ENCODE results near the gene AATK.

AATK gene

GRCh38 chr17:81181811-81182185, 15.8 kb upstream of the AATK start:
- no peak for DNase-seq

DNA sequence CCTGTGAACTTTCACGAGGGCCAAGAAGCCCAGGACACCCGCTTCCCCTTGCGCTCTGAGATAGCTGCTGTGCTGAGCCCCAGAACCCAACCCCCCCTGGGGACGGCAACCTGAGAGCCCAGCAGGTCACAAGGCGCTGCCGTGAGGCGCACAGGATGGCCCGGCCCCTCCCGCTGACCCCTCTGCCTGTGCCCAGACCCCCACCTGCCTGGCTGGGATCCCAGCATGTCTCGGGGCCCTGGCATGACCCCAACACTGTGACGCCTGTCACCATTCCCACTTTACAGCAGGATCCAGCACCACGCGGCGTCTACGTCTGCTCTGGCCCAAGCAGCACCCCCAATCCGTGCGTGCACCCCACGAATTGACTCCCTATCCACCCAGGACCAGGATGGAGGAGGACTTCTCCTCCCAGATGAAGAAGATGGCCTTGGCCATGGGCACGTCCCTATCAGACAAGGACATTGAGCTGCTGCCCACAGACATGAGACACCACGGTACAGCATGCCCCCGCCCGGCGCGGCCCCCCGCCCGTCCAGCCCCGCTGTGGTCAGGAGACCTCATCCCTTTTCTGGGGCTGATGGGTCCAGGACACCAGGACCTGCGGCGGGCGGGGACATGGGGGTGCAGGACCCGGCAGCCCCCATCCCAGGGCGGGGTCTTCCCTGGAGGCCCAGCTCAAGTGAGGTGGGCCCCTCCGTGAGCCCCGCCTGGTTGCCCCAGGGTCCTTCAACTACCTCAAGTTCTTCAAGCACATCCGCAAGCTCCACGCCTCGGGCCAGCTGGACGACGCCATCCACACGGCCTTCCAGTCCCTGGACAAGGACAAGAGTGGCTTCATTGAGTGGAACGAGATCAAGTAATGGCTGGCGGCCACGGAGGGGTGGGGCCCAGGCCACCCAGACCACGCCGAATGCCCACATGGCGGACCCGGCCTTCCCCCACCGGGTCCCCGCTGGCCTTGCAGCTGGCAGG, 15.1 kb upstream of the AATK start:
- DNase-seq, result no peak

- no peak for DNase-seq
Observed at GRCh38 chr17:81179861-81180260, 13.8 kb upstream of the AATK start.

DNA sequence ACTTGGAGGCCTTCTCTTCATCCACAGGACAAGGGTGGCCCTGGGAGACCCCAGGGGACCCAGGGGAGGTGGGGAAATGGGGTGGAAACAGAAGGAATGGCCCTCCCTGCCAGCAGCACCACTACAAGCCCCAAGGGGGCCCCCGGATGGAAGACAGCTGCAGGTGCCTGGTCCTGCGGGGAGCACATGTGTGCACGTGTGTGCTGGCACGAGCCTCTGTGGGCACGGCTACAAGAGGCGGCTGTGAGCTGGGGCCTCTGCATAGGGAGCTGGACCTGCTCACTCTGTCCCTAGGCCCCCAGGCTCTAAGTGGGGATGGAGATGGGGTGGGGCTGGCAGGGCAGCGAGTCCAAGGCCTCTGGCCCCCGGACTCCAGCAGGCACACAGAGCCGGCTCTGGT, 13.2 kb upstream of the AATK start:
- no peak for DNase-seq

DNA sequence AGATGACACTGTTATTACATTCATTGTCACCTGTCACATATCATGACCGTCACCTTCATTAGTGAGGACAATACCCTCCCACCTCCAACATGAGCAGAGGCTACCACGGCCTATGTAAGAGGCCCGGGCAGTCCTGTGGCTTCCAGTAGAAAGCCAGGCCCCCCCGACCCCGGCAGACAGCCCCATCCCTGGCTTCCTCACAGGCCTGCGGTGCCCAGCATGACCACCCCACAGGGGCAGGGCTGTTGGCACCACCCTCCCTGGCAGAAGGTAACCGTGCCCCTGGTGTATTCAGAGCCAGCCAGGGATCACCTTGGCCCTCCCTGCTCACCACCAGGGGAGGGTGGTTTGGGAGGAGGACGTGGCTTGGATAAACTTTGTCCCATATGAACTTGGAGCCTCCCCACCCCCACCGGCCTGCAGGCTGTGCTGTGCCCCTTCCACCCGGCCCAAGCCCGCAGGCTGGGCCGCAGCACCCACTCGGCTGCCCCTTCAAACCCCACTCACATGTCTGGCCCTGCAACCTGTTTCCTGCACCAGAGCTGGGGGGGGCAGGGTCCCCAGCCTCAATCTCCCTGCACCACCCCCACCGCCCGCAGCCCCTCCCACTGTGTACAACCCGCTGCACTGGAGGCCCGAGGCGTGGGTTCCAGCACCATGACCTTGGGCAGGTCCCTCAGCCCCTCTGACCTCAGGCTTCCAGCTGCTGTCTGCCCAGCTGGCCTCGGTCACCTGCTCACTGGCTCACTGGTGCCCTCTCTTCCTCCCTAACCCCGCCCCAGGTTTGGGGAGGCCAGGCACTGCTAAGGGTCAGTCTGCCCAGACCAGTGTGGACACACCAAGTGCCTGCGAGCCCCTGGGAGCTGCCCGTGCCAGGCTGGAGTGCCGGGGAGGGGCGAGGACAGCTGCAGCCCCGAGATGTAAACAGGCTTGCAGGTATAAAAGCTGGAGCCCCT, 12.4 kb upstream of the AATK start:
- DNase-seq, result no peak

DNA sequence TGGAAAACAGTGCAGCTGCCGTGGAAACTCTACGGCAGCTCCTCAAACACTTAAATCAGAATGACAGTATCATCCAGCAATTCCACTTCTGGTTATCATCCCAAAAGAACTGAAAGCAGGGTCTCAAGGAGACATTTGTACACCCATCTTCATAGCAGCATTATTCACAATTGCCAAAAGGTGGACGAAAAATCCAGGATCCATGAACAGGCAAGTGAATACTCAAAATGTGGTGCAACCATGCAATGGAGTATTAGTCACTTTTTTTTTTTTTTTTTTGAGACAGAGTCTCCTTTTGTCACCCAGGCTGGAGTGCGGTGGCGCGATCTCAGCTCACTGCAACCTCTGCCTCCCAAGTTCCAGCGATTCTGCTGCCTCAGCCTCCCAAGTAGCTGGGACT, 10.6 kb upstream of the AATK start:
- no peak for DNase-seq

DNA sequence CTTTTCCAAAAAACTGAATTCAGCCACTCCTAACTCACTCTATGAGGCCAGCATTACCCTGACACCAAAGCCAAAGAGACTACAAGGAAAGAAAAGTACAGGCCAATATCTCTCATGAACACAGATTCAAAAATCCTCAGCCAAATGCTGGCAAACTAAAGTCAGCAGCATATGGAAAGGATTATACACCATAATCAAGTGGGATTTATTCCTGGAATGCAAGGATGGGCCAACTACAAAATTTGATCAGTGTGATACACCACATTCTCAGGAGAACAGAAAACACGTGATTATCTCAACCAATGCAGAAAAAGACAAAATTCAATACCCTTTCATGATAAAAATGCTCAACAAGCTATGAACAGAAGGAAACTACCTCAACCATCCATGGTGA, 7.7 kb upstream of the AATK start:
- no peak for DNase-seq

DNA sequence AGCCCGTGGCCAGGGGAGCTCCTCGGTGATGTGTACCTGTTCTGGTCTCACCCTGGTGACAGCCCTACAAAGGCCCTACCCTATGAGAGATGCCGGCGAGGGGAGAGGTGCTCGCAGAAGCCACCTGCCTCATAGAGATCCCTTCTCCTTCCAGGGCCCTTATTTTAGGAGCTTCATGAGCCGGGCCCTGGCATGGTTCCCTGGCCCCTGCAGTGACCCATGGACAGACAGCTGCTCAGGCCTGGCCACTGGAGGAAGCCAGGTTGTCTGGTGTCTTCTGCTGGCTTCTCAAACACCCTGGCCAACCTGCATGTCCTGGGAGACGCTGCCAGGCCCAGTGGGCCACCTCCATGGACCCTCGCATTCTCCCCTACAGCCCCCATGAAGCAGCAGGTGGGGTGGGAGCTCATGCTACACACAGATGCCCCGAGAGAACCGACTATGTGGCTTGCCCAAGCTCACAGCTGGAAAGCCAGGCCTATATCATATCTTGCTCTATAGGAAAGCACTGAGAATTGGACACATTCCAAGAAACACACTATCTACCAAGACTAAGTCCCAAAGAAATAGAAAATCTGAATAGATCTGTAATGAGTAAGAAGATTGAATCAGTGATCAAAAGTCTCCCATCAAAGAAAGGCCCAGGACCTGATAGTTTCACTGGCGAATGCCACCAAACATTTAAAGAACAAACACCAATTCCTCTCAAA, 7.2 kb upstream of the AATK start:
- no peak for DNase-seq

DNA sequence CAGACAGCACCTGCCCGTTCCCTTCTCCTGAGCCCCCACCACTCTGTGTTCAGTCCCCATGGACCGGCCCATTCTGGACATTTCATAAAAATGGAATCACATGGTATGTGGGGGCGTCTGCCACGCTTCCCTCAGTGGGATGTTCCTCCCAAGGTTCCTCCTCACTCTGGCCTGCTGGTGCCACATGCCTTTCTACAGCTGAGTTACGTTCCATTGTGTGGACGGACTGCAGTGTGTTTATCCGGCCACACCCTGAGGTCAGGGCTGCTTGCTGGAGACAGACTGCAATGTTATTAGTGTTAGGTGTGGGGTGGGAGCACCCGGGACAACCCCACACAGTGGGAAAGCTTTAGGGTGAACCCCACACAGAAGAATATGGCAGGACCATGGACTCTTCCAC, 5.9 kb upstream of the AATK start:
- no peak for DNase-seq

DNA sequence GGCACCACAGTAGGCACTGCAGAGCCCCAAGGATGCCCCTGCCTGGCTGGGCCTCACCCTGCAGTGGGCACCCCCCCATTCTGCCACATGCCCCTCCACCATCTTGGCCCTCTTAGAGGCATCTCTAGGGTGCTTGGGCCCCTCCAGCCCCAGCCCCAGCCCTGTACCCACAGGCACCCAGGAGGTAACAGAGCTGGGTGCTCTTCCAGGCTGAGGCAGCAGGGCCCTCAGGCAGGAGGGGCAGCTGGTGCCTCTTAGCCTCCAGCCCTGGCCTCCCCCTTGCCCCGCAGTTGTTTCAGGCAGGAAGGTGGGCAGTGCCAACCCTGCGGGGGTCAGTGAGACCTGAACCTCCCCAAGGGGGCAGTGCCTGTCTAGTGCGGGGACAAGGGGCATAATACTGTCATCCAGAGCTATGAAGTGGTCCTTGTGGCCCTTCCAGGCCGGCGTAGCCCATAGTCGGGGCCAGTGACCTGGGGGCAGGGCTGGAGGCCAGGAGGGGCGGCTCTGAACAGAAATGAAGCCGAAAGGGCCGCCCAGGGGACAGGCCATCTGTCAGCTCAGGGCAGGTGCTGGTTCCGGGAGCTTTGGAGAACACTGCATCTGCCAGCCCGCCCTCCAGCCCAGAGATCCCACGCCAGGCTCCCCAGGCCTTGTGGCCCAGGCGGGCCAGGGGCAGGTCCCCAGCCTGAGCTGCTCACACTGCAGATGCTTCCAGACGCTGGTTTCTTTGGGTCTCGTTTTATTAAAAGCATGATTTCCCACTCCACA, 4.9 kb upstream of the AATK start:
- no peak for DNase-seq

DNA sequence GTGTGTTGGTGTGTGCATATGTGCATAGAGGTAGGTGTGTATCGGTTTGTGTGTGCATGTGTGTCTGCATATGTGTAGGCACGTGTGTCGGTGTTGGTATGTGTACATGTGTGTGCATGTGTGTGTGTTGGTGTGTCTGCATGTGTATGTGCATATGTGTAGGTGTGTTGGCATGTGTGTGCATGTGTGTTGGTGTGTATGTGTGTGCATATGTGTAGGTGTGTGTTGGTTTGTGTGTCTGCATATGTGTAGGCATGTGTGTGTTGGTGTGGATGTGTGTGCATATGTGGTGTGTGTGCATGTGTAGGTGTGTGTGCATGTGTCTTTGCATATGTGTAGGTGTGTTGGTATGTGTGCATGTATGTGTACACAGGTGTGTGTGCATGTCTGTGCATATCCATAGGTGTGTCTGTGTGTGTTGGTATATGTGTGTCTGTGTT, 3.9 kb upstream of the AATK start:
- DNase-seq, result no peak

DNA sequence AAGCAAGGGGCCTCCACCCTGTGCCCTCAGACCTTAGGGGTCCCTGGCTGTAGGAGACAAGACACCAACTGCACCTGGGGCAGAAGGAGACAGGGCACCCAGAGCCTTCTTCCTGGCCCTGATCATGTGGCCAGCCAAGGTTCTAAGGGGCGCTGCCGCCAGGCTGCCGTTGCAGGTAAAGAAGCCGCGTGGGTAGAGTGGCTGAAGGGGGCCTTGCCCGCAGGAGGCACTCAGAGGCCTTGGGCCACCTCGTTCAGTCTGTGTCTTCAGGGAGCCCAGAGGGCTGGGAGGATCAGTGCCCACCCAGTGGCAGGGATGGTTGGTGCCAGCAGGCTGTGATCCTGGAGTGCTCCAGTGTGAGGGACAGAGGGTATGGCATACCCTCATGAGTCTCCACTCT, 1.6 kb upstream of the AATK start:
- no peak for DNase-seq

GRCh38 chr17:81167194-81167524, 1.1 kb upstream of the AATK start:
- DNase-seq, result no peak

DNA sequence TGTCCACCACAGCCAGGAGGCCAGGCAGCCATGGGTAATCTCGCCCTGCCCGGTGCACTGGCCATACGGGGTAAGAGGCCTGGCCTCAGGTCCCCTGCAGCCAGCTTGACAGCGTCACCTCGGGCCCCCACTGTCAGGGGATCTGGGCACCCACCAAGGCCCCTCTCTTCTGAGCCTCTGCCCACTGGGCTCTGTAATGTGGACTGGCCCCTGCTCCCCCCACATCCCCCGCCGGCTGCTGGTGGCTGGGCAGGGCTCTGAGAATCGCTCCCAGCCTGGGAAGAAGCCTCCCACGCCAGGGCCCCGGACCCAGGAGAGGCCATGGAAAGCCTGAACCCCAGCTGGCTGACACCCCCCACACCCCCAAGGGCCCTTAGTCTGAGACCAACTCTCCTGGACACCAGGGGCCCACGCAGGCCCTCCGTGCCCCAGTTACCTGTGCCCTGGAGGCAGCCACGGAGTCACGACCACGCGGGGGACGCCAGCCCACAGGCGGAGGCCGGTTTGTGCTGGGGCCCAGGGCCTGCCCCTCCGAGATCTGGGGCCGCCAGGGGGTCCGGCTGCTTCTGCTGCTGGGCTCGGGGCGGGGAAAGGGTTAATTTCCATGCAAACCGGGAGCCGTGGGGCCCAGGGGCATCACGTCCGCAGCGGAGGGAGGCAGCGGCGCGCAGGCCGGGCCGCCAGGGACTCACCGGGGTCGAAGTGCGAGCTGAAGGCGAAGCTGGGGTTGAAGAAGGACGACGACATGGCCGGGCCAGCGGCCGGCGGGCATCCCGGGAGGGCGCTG, 582 bp downstream of the AATK start, which contains the start of gene PVALEF:
PVALEF (plus strand) TSS at position 262 of the 787 bp plus-strand sequence. CDS start 15,720 bp downstream, outside the sequence.
- no peak for DNase-seq

- DNase-seq, result no peak
Observed at GRCh38 chr17:81164371-81165245, 1.4 kb downstream of the AATK start.

DNA sequence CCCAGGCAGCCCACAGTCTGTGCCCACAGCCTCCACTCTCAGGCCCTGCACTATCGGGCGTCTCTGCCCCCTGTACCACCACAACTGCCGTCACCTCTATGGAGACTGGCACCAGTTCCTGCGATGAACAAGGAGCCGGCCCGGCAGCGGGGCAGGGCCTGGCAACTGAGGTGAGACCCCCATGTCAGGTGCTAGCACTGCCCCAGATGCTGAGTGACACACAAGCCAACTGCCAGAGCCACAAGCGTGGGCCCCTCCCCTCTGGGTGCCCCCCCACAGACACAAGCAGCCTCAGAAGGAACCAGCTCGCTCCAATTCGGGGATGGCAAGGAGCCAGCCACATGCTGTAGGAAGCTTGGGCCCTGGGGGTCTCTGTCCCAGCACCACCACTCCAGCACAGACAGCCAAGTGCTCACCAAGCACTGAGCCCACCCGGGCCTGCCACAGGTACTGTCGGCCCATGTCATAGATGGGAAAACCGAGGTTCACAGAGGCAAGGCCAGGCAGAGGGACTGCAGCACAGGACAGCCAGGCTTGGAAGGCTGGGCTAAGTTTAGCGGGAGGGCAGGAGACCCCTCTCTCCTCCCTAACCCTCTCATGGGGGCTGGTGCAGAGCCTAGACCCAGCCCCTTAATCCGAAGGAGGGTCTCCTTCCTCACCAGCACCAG, 2.2 kb downstream of the AATK start:
- no peak for DNase-seq

- DNase-seq, result no peak
Observed at GRCh38 chr17:81163051-81163695, 2.8 kb downstream of the AATK start.

- no peak for DNase-seq
Observed at GRCh38 chr17:81162491-81162890, 3.5 kb downstream of the AATK start.

- DNase-seq, result no peak
Observed at GRCh38 chr17:81161972-81162371, 4.0 kb downstream of the AATK start.
